ENCODE results near the gene AMBRA1. TPM values are rescaled to one million over a fixed set of nuclear protein-coding genes. Genes with fewer than 3 reads are reported as not detected.

AMBRA1 gene
- total RNA-seq, 1 donor from 2014 or later, result 29.4 TPM

DNA sequence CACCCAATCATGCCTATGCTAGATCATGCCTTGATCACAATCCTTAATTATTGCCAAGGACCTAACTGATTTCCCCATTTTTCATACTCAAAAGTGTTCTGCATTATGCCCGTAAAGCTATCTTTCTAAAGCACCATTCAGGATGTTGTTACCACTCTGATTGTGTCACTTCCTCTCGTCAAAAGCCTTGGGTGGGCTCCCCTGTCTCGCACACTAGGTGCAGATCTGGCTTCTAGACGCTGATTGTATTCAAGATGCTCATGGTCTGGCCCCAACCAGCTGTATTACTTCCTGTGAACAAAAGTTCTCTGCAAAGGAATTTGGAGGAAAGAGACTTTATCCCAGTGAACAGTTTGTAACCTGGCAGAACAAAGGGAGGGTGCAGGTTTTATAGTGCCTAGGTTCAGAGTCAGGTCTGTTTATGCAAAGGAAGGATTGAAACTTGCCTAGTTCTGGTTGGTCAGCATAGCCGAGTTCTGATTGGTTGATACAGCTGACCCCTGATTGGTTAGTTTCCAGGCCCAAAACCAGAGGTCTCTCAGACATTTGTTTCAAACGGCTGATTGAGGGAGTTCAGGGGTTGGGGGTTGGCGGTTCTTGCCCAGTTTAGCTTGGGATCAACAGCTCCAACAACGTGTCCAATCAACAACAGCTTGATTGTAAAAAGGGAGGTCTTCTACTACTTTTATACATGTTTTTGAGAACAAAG is 49.0 kb upstream of the AMBRA1 start:
- no peak overlapping the region for H3K4me3 ChIP-seq (ENCODE audit: insufficient read depth, low read depth, low read length)
- DNase-seq (ENCODE audit: low read depth) (no peak), FAIRE-seq (no peak)
- H3K27me3 ChIP-seq (ENCODE audit: insufficient read depth, low read length), result no peaks in the 10 kb centered on the region
- Mint-ChIP-seq H3K27me3 (ENCODE audit: low read depth, unreplicated experiment) (no peaks in the 10 kb centered on the region), H3K4me1 (ENCODE audit: low read depth, unreplicated experiment) (peaks cover 11% of the 10 kb centered on the region), H3K9me3 (ENCODE audit: unreplicated experiment) (no peaks in the 10 kb centered on the region), H3K27ac (ENCODE audit: unreplicated experiment) (no peak overlapping the region), H3K4me3 (ENCODE audit: unreplicated experiment) (no peak overlapping the region), H3K36me3 (ENCODE audit: low read depth, unreplicated experiment) (peaks cover 21% of the 10 kb centered on the region)
- no peak overlapping the region for H3K4me2 ChIP-seq (ENCODE audit: low read length)
- no peak for TF ChIP-seq EZH2 (IDR thresholded peaks at IDR 0.05; ENCODE audit: insufficient read depth, low read length)
- TF ChIP-seq, protein P1, sequence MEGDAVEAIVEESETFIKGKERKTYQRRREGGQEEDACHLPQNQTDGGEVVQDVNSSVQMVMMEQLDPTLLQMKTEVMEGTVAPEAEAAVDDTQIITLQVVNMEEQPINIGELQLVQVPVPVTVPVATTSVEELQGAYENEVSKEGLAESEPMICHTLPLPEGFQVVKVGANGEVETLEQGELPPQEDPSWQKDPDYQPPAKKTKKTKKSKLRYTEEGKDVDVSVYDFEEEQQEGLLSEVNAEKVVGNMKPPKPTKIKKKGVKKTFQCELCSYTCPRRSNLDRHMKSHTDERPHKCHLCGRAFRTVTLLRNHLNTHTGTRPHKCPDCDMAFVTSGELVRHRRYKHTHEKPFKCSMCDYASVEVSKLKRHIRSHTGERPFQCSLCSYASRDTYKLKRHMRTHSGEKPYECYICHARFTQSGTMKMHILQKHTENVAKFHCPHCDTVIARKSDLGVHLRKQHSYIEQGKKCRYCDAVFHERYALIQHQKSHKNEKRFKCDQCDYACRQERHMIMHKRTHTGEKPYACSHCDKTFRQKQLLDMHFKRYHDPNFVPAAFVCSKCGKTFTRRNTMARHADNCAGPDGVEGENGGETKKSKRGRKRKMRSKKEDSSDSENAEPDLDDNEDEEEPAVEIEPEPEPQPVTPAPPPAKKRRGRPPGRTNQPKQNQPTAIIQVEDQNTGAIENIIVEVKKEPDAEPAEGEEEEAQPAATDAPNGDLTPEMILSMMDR (IDR thresholded peaks at IDR 0.05; ENCODE audit: insufficient read depth, low read depth, low read length), result no peak
- no peak overlapping the region for H2AFZ ChIP-seq (ENCODE audit: low read depth, low read length)
- H3K36me3 ChIP-seq (ENCODE audit: insufficient read depth, low read length), result peaks cover 19% of the 10 kb centered on the region
- H4K20me1 ChIP-seq (ENCODE audit: insufficient read depth, low read length), result peaks cover 22% of the 10 kb centered on the region
- H3K27ac ChIP-seq (ENCODE audit: low read depth, low read length), result no peak overlapping the region
- H3K9ac ChIP-seq (ENCODE audit: low read length), result no peak overlapping the region
- H3K4me1 ChIP-seq (ENCODE audit: insufficient read depth, low read length), result no peaks in the 10 kb centered on the region
- no peaks in the 10 kb centered on the region for H3K9me3 ChIP-seq (ENCODE audit: insufficient read depth, low read depth, low read length)
- H3K79me2 ChIP-seq (ENCODE audit: insufficient read depth, low read length), result peaks cover 27% of the 10 kb centered on the region

DNA sequence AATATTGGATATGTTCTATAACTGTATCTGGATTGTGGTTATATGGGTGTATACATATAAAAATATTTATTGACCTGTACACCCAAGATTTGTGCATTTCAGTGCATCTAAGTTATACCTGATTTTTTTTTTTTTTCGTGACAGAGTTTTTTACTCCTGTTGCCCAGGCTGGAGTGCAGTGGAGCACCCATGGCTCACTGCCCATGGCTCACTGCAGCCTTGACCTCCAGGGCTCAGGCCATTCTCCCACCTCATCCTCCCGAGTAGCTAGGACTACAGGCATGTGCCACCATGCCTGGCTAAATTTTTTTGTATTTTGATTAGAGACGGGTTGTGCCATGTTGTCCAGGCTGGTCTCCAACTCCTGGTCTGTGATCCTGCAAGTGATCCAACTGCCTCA is 47.8 kb upstream of the AMBRA1 start:
- Histone ChIP-seq H4K20me1 (ENCODE audit: insufficient read depth, low read length) (peaks cover 26% of the 10 kb centered on the region), H3K9ac (ENCODE audit: low read length) (no peak overlapping the region), H3K4me2 (ENCODE audit: low read length) (no peak overlapping the region), H3K36me3 (ENCODE audit: insufficient read depth, low read length) (peaks cover 16% of the 10 kb centered on the region), H3K9me3 (ENCODE audit: insufficient read depth, low read depth, low read length) (no peaks in the 10 kb centered on the region), H3K79me2 (ENCODE audit: insufficient read depth, low read length) (peaks cover 27% of the 10 kb centered on the region), H3K4me1 (ENCODE audit: insufficient read depth, low read length) (no peaks in the 10 kb centered on the region), H3K27ac (ENCODE audit: low read depth, low read length) (no peak overlapping the region), H3K27me3 (ENCODE audit: insufficient read depth, low read length) (no peaks in the 10 kb centered on the region), H3K4me3 (ENCODE audit: insufficient read depth, low read depth, low read length) (no peak overlapping the region), H2AFZ (ENCODE audit: low read depth, low read length) (no peak overlapping the region)
- Mint-ChIP-seq H3K4me3 (ENCODE audit: unreplicated experiment) (no peak overlapping the region), H3K27me3 (ENCODE audit: low read depth, unreplicated experiment) (no peaks in the 10 kb centered on the region), H3K36me3 (ENCODE audit: low read depth, unreplicated experiment) (peaks cover 21% of the 10 kb centered on the region), H3K9me3 (ENCODE audit: unreplicated experiment) (no peaks in the 10 kb centered on the region), H3K4me1 (ENCODE audit: low read depth, unreplicated experiment) (peaks cover 10% of the 10 kb centered on the region), H3K27ac (ENCODE audit: unreplicated experiment) (no peak overlapping the region)
- no peak for FAIRE-seq
- DNase-seq (ENCODE audit: low read depth), result no peak
- TF ChIP-seq, protein P1 (IDR thresholded peaks at IDR 0.05; ENCODE audit: insufficient read depth, low read depth, low read length), result no peak
- TF ChIP-seq EZH2 (IDR thresholded peaks at IDR 0.05; ENCODE audit: insufficient read depth, low read length), result no peak
